Right atrium auricular region (tissue), 2 donors: ENCODE results near the gene STARD13. TPM values are rescaled to one million over a fixed set of nuclear protein-coding genes. Genes with fewer than 3 reads are reported as not detected.
A peak's percentile ranks its signal among the peaks of the same experiment; 100 is the strongest.

Source experiments
- DNase-seq: peaks from one replicate; pipeline ENCODE4 v3.0.0-alpha.2; 2019; ENCODE audit warnings: low spot score
- H3K27ac ChIP-seq, 2 donors: fragments of 200-600 bp; sonication (generic); 1 replicate in 1 of 2; 2 replicates in 1 of 2; pipeline ENCODE4 v1.5.1; 2016 to 2019
- H3K27me3 ChIP-seq, 2 donors: fragments of 200-600 bp; sonication (generic); one replicate each; pipeline versions ENCODE4 v1.5.1 to v1.6.0; 2017 to 2019
- H3K36me3 ChIP-seq: fragments of 200-600 bp; sonication (generic); one replicate; pipeline ENCODE4 v1.5.1; 2016
- H3K4me1 ChIP-seq, 2 donors: fragments of 200-600 bp; sonication (generic); one replicate each; pipeline versions ENCODE4 v1.5.1 to v1.6.0; 2017 to 2019
- H3K4me3 ChIP-seq, 2 donors: fragments of 200-600 bp; sonication (generic); 1 replicate in 1 of 2; 2 replicates in 1 of 2; pipeline ENCODE4 v1.5.1; 2017 to 2019; ENCODE audit warnings: mild to moderate bottlenecking in 1 of 2, moderate library complexity in 1 of 2
- H3K9me3 ChIP-seq, 2 donors: fragments of 200-600 bp; sonication (generic); one replicate each; pipeline ENCODE4 v1.5.1; 2019
- CTCF ChIP-seq, 2 donors: fragments of 200-600 bp; sonication (generic); IDR thresholded peaks; one replicate each; pipeline ENCODE4 v1.5.1; 2019; ENCODE audit warnings: antibody characterized with exemption in 2 of 2
- total RNA-seq, 2 donors: library from RNA; depleted of rRNA; stranded (reverse); fragments of >200 nt; gene quantifications; one replicate each; pipeline ENCODE4 v1.1.0, GENCODE V29; 2016

The STARD13 gene
- total RNA-seq, 2 donors from 2014 or later = 21.6 to 23.3 TPM

GRCh38 chr13:33109801-33110200, 175.8 kb downstream of the STARD13 start:
- Histone ChIP-seq H3K27ac (peak overlapping the region; percentile 48 to 57), H3K36me3 (peaks cover 72% of the 10 kb centered on the region), H3K27me3 (no peaks in the 10 kb centered on the region), H3K4me3 (no peak overlapping the region), H3K9me3 (no peaks in the 10 kb centered on the region), H3K4me1 (peaks cover 0 to 49% of the 10 kb centered on the region in 2 donors)
- TF ChIP-seq CTCF (IDR thresholded peaks at IDR 0.05) = no peak
- no peak for DNase-seq

- Histone ChIP-seq H3K4me3 (no peak overlapping the region), H3K36me3 (peaks cover 70% of the 10 kb centered on the region), H3K27me3 (no peaks in the 10 kb centered on the region), H3K27ac (peak overlapping the region; percentile 48 to 57), H3K9me3 (no peaks in the 10 kb centered on the region), H3K4me1 (peaks cover 0 to 49% of the 10 kb centered on the region in 2 donors)
- no peak for TF ChIP-seq CTCF (IDR thresholded peaks at IDR 0.05)
- no peak for DNase-seq
Observed at GRCh38 chr13:33109271-33109697, 176.3 kb downstream of the STARD13 start.

- Histone ChIP-seq H3K9me3 (no peaks in the 10 kb centered on the region), H3K27me3 (no peaks in the 10 kb centered on the region), H3K4me3 (no peak overlapping the region), H3K36me3 (peaks cover 64% of the 10 kb centered on the region), H3K4me1 (peaks cover 0 to 47% of the 10 kb centered on the region in 2 donors), H3K27ac (peak overlapping the region; percentile 48 to 57)
- DNase-seq = no peak
- TF ChIP-seq CTCF (IDR thresholded peaks at IDR 0.05) = no peak
Observed at GRCh38 chr13:33108620-33109019, 176.9 kb downstream of the STARD13 start.

GRCh38 chr13:33107361-33107760, 178.2 kb downstream of the STARD13 start:
- Histone ChIP-seq H3K27me3 (no peaks in the 10 kb centered on the region), H3K4me1 (peaks cover 0 to 40% of the 10 kb centered on the region in 2 donors), H3K36me3 (peaks cover 51% of the 10 kb centered on the region), H3K4me3 (no peak overlapping the region), H3K9me3 (no peaks in the 10 kb centered on the region), H3K27ac (no peak overlapping the region)
- TF ChIP-seq CTCF (IDR thresholded peaks at IDR 0.05) = no peak
- no peak for DNase-seq

- H3K4me1 ChIP-seq = peaks cover 0 to 35% of the 10 kb centered on the region in 2 donors
- no peak overlapping the region for H3K27ac ChIP-seq
- no peak for TF ChIP-seq CTCF (IDR thresholded peaks at IDR 0.05)
- peaks cover 51% of the 10 kb centered on the region for H3K36me3 ChIP-seq
- H3K9me3 ChIP-seq = no peaks in the 10 kb centered on the region
- no peaks in the 10 kb centered on the region for H3K27me3 ChIP-seq
- no peak overlapping the region for H3K4me3 ChIP-seq
- no peak for DNase-seq
Observed at GRCh38 chr13:33106656-33107360, 178.7 kb downstream of the STARD13 start.
